ENCODE results near the gene NRXN3.

NRXN3 gene

DNA sequence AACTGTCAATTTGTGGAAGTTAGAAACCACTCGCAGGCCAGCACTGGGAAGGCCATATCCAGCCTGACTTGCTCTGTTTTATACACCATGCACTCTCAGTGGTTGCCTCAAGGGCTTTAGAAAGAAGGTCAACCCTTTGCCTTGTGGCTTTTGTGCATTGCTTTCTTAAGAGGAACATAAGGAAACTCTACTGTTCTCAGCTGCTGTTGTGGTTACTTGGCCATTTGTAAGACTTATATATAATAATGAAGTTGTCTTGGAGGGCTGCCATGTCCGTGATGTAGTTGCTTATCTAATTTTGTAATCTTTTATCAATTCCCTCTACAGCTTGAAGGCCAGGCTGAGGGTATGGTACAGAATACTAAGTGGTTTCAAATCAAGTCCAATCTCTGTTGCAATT is 1403.3 kb downstream of the NRXN3 start:
- no peak for DNase-seq

DNA sequence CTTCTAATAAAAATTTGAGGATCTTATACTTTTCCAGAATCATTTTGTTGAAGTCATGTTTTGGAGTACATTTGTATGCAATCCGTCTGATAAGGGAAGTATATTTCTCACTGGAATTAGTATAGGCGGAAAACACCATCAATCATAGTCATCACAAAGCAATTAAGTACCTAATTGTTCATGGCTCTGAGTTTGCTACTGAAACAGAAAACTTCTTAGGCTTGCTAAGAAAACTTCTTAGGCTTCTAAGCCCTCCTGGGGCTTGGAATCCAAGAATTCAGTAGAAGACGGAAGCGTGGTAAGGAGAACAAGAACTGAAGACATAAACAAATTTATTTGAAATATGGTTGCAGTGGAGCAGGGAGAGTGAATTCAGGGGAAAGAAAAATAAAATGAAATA is 1404.9 kb downstream of the NRXN3 start:
- DNase-seq, result no peak

DNA sequence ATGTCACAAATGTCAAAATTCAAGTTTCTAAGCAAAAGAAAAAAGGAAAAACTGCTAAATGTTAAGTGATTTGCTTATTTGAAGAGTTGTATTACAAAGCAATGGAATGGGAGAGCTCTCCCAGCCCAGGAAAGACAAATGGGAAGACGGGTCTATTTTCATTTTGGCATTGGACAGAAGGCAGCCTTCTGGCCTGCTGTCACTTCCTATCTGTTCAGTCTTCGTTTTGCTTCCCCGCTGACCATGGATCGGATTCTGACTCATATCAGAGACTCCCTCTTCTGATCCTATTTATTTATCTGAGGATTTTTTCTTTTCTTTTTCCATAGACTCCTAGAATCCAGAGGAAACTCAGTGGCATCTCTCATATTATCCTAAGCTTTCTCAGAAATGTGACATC is 1406.3 kb downstream of the NRXN3 start:
- DNase-seq, result no peak

DNA sequence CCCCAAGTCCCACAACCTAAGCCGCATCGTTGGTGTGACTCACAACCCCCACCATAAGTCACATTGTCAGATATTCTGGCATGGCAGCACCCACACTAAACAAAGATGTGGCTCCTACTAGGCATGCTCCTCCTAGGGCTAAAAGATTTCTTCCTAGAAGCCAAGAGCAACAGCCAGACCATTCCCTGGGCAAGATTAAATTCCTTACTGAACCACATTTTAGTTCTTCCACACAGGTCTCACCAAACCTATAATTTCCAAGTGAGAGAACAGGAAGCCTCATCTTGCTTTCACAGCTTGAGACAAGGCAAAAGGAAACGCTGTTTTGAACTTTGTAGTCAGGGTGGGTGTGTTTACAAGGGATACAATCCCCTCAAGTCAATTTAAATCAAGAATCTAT is 1408.3 kb downstream of the NRXN3 start:
- DNase-seq, result no peak

DNA sequence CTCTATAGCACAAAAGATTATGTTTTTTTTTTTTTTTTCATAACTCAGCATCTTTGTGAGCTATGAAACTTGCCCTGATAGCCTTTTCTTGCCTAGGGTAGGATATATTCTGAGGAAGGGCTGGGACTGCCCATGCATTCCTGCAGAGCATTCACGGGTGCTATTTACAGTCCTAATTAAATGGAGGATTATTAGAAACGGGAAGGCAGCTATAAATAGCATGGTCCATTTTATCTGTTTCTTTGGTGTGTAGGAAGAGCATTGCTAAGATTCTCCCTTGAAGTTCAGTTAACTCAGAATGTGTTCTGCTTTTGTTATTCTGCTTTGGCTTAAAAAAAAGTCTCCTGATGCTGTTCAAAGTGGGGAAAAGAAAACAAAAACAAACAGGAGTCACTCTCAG is 1410.2 kb downstream of the NRXN3 start:
- no peak for DNase-seq

DNA sequence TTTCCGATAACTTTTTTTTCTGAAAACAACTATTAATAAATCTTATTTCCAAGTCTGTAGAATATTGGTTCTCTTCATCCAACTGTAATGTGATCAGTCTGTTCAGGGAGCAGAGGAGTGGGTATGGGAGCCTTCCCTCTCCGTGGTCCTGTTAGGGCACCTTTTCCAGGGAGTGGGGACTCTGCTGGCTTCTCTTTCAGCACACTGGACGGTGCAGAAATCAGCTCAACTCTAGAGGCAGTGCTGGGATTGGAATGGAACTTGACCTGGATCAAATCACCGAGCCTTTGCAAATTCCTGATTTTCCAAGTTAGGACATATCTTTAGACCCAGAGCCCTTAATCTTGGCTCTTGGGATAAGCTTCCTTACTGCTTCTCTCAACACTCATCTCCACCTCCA is 1410.7 kb downstream of the NRXN3 start:
- no peak for DNase-seq

DNA sequence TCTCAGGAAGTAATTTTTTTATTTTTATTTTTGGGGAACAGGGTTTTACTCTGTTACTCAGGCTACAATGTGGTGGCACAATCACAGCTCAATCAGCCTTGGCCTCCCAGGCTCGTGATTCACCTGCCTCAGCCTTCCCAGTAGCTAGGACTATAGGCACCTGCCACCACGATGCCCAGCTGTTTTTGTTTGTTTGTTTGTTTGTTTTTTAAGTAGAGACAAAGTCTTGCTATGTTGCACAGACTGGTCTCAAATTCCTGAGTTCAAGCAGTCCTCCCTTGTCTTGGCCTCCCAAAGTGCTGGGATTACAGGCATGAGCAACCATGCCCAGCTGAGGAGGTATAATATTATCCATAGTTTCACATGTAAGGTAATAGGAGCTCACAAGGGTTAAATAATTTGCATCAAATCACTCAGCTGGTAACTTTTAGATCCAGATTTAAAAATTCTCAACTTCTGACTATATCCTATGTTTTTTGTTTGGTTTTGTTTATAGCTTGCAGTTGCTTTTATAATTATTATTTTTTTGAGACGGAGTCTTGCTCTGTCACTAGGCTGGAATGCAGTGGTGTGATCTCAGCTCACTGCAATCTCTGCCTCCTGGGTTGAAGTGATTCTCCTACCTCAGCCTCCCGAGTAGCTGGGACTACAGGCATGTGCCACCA is 1411.9 kb downstream of the NRXN3 start:
- peak; percentile 46 for DNase-seq

DNA sequence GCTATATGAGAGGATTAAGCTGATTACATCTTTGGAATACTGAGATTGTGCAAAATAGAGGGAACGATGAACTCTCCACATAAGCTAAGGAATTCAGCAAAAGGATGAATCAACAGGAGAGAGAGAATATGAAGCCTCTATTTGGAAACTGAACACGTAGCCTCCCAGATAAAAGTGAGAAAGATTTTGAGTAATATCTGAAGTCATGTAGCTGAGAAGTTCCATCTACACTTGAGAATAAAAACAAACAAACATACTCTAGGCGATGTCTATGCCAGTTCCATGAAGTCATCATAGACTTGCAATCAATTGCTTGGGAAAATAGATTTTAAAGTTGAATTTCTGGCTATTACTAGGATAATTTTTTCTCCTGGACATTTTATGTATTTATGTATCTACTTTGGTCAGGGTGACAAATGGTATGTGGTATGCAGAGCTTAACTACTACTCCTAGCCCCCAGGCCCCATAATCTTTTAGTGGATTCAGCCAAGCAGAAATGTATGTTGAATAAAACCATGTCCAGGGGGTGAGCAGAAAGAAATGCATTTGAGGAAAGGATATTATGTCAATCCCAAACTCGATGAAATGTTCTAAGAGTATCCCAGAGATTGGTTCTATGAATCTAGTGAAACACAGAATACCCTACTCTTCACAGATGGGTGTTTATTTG is 1413.7 kb downstream of the NRXN3 start:
- no peak for DNase-seq

DNA sequence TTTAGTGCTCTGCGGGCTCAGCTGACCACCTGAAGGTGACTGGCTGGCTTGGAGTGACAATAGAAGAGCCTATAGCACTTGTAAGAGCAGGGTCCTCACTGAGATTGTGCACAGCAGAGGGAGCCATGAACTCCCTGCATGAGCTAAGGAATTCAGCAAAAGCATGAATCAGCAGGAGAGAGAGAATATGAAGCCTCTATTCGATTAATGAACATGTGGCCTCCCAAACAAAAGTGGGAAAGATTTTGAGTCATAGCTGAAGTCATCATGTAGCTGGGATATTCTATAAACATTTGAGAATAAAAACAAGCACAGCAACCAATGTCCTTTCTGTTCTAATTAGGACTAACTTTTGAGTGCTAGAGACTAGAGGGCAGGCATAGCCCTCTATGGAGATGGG is 1414.5 kb downstream of the NRXN3 start:
- peak; percentile 29 for DNase-seq

DNA sequence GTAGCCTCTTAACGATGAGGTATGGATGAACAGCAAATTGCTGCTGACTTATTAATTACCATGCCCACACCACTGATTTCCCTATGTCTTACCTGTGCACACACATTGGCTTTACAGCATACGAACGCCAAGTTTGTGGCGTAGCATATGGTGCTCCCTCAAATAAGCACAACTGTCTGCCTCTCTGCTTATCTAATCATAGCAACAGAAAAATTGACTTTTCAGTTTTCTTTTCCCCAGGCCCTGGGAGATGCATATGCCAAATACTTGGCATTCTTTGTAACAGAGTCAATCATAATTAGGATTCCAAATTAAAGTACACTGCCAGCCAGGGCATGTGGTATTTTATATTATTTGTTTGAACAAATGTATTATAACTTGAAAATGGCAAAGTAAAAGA is 1415.7 kb downstream of the NRXN3 start:
- DNase-seq, result no peak

DNA sequence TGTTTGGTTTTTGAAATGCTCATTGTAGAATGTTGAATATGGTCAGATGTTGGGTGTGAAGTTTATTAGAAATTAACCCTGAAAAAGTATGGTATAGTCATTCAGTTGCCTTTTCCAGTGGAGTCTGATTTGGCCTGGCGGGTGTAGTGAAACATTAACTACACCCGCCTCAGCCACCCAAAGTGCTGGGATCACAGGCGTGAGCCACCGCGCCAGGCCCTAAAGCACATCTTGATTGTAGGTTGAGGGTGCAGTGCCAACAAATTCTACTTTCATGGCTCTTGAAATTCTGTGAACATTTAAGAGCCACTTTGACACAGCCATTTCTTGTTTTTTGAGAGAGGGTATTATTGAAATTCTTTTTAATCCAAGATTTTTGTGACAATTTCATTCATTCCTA is 1416.2 kb downstream of the NRXN3 start:
- DNase-seq, result no peak

DNA sequence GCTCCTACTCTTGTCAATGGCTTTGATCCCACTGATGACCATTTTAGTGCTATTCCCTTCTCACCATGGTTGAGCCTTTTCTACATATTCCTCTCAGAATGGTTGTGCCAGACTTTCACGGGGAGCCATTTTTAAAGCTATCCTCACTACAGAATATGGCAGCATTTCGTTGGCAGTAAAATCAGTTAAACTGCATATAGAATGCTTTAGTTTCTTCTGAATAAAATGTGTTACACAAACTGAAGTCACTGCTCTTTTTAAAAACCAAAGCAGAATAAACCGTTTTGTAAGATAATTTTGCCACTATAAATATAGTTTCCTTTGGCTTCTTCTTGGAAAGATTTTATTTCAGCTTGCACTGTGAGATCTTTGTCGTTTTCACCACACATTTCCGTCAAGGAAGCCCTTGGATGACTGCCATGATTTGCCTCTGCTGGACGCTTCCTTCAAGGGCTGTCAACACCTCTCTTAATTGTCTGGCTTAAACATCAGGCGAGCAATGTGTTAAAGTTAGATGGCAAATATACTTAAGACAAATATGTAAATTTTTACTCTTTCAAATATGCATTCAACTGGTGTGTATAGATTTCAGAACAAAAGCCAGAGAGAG is 1416.9 kb downstream of the NRXN3 start:
- no peak for DNase-seq

DNA sequence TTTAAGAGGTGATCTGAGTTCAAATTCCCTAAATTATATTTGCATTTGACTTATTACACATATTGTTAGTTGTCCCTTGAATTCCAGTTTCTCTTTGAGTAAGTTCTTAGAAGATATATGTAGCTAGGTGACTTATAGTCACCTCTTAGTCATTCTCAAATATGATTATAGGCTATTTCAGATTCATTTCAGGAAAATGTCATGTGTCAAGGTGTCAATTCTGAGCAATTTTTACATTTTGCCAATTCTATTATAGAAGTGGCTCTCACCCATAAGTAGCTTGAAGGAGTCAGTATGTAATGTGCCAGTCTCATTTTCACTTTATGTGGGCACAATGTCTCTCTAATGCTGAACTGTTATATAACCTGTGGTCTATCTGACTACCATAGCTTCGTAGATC is 1417.7 kb downstream of the NRXN3 start:
- no peak for DNase-seq

DNA sequence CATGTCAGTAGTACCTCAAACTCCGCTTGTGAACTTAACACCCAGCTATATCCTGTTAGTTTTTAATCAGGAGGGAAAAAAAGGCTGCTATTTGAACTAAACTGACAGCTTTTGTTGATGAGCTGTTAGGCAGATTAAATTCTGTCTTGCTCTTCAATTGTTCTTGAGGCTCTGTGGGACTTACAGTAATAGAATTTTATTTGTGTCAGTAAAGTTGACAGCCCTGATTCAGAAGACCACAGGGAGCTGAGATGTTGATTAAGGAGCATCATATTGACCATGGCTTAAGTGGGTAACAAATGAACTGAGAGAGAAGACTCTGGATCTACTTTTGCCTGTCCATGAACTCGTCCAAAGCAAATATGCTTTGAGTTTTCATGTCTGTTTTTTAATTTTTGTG is 1418.2 kb downstream of the NRXN3 start:
- DNase-seq, result no peak

DNA sequence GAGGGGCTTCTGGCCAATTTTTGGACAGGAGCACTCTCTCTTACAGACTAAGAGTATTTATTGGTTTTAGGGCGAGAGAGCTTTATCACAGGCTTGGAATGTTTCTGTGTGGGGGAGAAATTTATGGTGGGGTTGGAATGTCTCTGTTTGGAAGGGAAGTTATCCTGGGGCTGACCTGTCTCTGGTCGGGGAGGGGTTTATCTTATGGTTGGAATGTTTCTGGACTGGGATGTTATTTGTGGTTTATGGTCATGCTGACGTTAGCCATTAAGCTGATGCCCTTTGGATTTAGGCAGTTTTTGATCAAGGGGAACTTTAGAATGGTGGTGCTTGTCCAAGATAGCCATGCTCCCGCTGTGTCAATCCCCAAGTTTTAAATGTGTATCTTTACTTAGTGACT is 1426.4 kb downstream of the NRXN3 start:
- peak; percentile 23 for DNase-seq

DNA sequence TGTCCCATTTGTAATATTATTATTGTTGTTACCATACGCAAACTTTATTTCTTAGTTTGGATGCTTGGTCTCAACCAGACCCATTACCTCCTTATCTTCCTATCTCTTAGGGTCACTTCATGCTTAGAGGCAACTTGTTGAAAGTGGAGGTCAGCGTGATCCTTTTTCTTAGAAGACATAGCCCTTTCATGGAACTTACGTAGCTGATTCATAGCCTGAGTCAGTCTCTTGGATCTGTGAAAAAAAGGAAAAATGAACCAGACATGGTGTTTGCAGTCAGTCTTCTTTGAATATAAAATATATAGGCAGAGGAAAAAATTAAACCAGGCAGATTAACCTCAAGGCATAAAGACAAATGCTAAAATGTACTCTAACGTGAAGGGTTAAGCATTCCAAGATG is 1427.4 kb downstream of the NRXN3 start:
- no peak for DNase-seq

DNA sequence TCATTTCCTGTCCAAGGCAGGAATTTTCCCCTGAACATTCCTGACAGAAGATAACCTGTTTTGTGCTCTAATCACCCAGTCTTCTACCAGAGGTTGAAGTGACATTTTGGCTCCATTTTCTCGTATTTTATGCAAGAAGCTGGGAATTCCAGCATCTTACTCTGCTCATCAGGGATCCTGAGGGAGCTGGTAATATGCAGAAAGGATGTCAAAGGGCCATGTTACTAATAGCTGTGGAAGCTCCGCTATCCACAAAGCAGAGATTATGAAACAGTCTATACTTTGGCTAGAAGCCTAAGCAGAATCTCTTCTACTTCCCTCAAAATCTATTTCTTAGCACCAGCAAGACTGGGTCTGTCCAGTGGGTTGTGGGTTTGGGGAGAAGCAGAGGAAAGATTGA is 1428.2 kb downstream of the NRXN3 start:
- DNase-seq, result no peak

DNA sequence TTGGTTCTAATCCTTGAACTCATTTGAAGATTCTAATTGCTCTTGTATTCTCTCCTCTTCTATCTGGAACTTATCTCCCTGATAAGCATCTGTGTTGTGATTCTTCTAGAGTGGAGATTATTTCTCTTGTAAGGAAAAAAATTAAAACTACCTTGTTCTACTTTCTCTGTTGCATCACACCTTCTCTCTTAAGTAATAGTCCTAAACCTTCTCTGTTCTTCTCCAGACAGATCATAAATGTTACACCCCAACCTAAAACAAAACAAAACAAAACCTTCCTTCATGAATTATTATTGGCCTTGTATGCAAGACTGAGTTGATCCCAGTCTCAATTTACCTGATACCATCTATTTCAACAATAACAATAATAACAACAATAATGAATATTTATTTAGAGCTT is 1429.1 kb downstream of the NRXN3 start:
- no peak for DNase-seq

DNA sequence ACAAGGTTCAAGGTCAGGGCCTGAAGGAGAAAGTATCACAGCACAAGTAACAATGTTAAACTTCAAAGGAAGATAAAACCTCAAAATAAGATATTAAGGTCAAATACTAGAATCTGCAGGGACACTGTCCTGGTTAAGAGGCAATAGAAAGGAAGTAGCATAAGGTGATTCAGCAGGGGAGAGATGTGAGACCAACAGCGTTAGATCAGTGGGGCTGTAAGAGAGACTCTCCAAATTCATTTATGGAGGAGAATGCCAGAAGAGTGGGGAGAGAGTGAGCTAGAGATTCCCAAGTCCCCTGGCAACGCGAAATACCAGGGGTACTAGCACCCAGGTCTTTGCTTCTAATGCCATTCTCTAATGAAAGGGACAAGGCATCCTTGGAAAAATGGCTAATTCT is 1430.2 kb downstream of the NRXN3 start:
- DNase-seq, result no peak

DNA sequence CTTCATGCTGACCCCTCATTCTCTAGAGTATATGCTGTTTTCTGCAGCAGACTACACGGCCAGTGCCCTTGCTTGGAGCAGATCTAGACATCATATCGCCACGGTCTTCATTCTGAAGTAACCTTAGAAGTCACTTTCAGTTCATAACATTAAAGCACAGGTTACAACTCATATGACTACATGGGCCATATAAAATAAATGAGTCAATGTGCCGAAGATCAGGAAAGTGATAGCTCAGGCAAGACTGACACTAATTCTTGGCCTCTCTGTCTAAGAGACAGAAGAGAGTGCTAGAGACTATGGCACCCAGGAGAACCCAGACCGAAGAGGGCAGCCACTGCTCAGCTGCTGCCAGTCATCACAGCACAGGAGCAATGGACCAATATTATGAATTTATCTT is 1431.4 kb downstream of the NRXN3 start:
- no peak for DNase-seq

DNA sequence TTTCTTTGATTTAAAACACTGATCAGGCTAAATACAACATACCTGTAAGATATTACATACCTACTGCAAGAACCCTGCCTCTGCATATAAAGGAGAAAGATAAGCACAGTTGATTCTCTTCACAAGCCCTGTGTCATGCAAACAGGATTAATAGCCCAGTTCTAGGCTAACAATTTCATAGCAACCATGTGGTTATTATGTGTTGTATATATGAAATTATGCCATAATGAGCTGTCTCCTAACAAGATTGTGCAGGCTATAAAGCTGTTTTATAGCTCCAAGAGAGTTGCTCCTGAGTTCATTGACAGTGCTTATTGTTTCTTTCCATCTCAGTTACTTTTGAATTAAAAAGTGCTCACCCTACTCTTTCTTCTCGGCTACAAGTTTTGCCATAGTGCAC is 1431.9 kb downstream of the NRXN3 start:
- no peak for DNase-seq

DNA sequence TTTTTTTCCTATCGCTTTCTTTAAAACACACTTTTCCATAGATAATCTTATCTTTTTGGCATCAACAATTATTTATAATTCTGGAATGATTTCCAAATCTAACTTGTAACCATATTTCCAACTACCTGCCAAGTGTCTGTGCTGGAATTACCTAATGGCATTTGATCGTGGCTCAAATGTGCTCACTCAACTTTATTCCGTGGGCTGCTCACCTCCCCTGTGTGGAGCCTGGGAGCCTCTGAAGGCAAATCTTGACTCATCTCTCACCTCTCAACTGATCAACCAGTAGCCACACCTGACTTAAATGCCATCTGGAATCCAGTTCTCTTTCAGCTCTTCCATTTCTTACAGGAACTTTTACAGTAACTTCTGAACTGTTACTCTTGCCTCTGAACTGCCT is 1432.6 kb downstream of the NRXN3 start:
- DNase-seq, result no peak

DNA sequence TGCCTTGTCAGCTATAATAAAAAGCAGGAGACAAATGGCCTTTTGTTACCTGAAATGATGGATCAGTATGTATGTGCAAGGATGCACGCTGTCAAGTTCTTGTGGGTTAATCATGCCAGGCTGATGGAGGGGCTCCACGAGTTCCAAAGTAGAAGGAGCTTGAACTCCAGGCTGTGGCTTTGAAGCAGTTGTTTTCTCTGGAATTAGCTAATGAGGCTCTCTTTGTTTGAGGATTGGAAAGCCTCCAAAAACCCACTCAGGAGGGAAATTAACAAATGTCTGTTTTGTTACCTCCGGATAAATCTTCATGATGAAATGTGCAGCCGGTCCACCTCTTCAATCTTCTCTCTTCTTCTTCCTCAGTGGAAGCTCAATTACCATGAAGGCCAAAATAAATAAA is 1435.7 kb downstream of the NRXN3 start:
- no peak for DNase-seq

DNA sequence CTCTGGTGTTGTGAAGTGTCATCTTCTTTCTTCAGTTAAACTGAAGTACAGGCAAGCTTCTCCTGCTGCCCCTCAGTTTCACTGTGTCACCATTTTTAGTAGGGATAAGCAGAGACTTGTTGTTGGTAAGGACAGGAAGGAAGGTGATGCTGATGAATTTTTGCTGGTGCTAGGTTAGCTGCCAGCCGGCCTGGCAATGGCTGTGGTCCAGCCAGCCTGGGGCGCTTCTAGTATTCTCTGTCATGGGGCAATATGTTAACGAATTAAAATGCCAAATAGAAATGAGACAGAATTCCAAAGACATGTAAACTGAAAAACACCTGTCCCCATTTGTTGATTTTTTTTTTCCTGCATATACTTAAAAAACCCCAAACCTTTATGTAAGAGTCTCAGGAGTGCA is 1438.3 kb downstream of the NRXN3 start:
- DNase-seq, result no peak

DNA sequence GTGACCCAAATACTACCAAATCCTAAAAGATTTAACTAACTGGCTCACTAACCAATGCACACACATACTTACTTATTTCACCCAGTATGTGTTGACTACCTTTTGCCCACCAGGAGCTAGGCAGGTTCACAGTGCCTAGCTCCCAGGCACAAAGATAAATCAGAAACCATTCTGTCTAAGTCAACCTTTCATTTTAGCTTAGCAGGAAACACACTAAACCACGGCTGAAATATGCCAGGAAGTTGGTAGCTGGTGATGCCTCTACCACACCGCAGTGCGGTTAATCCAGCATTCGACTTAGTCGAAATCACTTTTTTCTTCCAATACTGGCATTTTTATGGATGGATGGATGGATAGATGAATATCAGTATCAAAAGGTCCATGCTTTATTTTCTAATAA is 1443.5 kb downstream of the NRXN3 start:
- no peak for DNase-seq

All from T1000 (cell line).